HepG2 (cell line): ENCODE measurements around the gene RIPK1. TPM values are rescaled to one million over a fixed set of nuclear protein-coding genes. Genes with fewer than 3 reads are reported as not detected.

ENCODE experiments used
- ATF7 ChIP-seq, 2 experiments: fragments of 450-650 bp in 1 of 2; sonication (generic) in 1 of 2; formaldehyde crosslinking in 1 of 2; IDR thresholded peaks; 2 replicates each; pipeline versions ENCODE4 v1.4.0 to v1.6.1; 2016 to 2020; ENCODE audit warnings: antibody characterized with exemption in 1 of 2, mild to moderate bottlenecking in 1 of 2, missing genetic modification reagents in 1 of 2
- HIVEP1 ChIP-seq: sonication (generic); formaldehyde crosslinking; IDR thresholded peaks from 2 replicates; pipeline ENCODE4 v1.4.0; 2020; ENCODE audit warnings: mild to moderate bottlenecking, missing genetic modification reagents
- IRF2 ChIP-seq: IDR thresholded peaks from 2 replicates; pipeline ENCODE4 v1.6.1; 2018; ENCODE audit warnings: missing genetic modification reagents, missing compliant biosample characterization
- KAT2B ChIP-seq: fragments of 150-350 bp; IDR thresholded peaks from 2 replicates; pipeline ENCODE4 v1.6.1; 2014; ENCODE audit warnings: low read depth, low read length, borderline replicate concordance
- MATR3 ChIP-seq: sonication (generic); formaldehyde crosslinking; IDR thresholded peaks from 2 replicates; pipeline ENCODE4 v1.4.0; 2020; ENCODE audit warnings: missing genetic modification reagents
- PHF8 ChIP-seq: sonication (generic); formaldehyde crosslinking; IDR thresholded peaks from 2 replicates; pipeline ENCODE4 v1.5.0; 2020; ENCODE audit warnings: missing genetic modification reagents
- RFX5 ChIP-seq: IDR thresholded peaks from 2 replicates; pipeline ENCODE4 v1.6.1; 2011; ENCODE audit warnings: low read depth, low read length, improper control_type of control experiment
- SYNCRIP ChIP-seq: fragments of 200-400 bp; formaldehyde crosslinking; IDR thresholded peaks from 2 replicates; pipeline ENCODE4 v1.6.1; 2018; ENCODE audit warnings: mild to moderate bottlenecking, low read depth, low read length; ENCODE audit not compliant: insufficient read depth
- ZMYM2 ChIP-seq: sonication (generic); formaldehyde crosslinking; IDR thresholded peaks from 2 replicates; pipeline ENCODE4 v1.8.0; 2022; ENCODE audit warnings: mild to moderate bottlenecking, missing genetic modification reagents
- ZNF160 ChIP-seq: sonication (generic); formaldehyde crosslinking; IDR thresholded peaks from 2 replicates; pipeline ENCODE4 v1.8.0; 2022; ENCODE audit warnings: mild to moderate bottlenecking, inconsistent platforms, missing genetic modification reagents
- ZNF20 ChIP-seq: sonication (generic); formaldehyde crosslinking; IDR thresholded peaks from 2 replicates; pipeline ENCODE4 v1.4.0; 2020; ENCODE audit warnings: mild to moderate bottlenecking, moderate library complexity, missing genetic modification reagents
- ZNF598 ChIP-seq: sonication (generic); formaldehyde crosslinking; IDR thresholded peaks from 2 replicates; pipeline ENCODE4 v1.5.1; 2020; ENCODE audit warnings: mild to moderate bottlenecking, missing genetic modification reagents, borderline replicate concordance
- ZNF749 ChIP-seq: sonication (generic); formaldehyde crosslinking; IDR thresholded peaks from 2 replicates; pipeline ENCODE4 v1.8.0; 2022; ENCODE audit warnings: mild to moderate bottlenecking, missing genetic modification reagents, moderate library complexity, borderline replicate concordance
- polyA plus RNA-seq, 8 experiments: library from polyadenylated mRNA; depleted of rRNA in 3 of 8; stranded (reverse) in 7 of 8; unstranded in 1 of 8; fragments of >200 nt; fragmentation: Illumina TruSeq in 4 of 8; extraction: Trizol in 4 of 8; gene quantifications; 2 replicates each; pipeline versions ENCODE4 v1.2.1 to v1.2.3, GENCODE V29; 2011 to 2016; ENCODE audit warnings: low read depth in 4 of 8, missing spikeins in 1 of 8, mixed read lengths in 1 of 8; ENCODE audit not compliant: insufficient read depth in 1 of 8
- total RNA-seq, 5 experiments: library from RNA; depleted of rRNA; stranded (reverse); fragments of >200 nt; fragmentation: Illumina TruSeq; extraction: Trizol; gene quantifications; 2 replicates each; pipeline ENCODE4 v1.2.3, GENCODE V29; 2016; ENCODE audit warnings: low read depth in 1 of 5
- TF ChIP-seq, protein P1 (sequence below): sonication (generic); formaldehyde crosslinking; IDR thresholded peaks from 2 replicates; pipeline ENCODE4 v1.4.0; 2020; ENCODE audit warnings: mild to moderate bottlenecking, missing genetic modification reagents, borderline replicate concordance
- TF ChIP-seq, protein P2 (sequence below): IDR thresholded peaks from 2 replicates; pipeline ENCODE4 v1.6.1; 2018; ENCODE audit warnings: missing genetic modification reagents, mild to moderate bottlenecking, missing compliant biosample characterization
- TF ChIP-seq, protein P3 (sequence below): IDR thresholded peaks from 2 replicates; pipeline ENCODE4 v1.6.1; 2016; ENCODE audit warnings: missing biosample characterization, missing genetic modification reagents, low read depth
- TF ChIP-seq, protein P4 (sequence below): IDR thresholded peaks from 2 replicates; pipeline ENCODE4 v1.6.1; 2016; ENCODE audit warnings: low read depth
- TF ChIP-seq, protein P5 (sequence below): sonication (generic); formaldehyde crosslinking; IDR thresholded peaks from 2 replicates; pipeline ENCODE4 v1.4.0; 2020; ENCODE audit warnings: missing genetic modification reagents

RIPK1 gene
- total and polyA plus RNA-seq, 2 of the 13 experiments (the other 11 are each of a cell fraction or from before 2014, with no cell fraction given): 9.0 to 10.3 TPM

DNA sequence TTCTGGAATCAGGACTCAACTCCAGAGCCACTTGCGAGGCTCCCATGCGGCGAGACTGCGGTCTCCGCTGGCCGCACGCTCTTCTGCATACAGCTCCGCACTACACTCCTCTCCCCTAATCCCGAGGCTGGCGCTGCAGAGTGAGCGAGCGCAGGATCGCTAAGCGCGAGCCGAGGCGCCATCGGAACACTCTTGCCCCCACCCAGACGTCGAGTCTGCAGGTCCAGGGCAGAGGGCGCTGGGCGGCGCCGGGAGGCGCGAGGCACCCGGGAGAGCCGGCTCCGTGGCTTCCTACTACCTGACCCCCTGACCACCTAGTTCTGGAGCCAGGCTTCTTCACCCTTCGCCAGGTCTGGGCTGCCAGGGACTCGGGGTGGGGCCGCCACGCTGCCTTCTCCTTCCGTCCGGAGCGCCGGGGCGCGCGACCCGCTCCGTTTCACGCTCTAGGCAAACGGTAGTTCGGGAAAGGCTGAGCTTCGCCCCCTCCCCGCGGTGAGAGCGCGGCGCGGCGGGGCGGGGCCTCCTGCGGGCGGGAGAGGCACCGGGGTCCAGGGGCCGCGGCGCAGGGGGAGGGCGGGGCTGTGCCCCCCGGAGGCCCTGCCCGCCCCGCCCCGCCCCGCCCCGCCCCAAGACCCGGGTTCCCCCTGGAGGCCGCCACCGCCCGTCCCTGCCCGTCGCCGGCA lies 94.4 kb downstream of the RIPK1 start (continued):
- TF ChIP-seq, protein P1, sequence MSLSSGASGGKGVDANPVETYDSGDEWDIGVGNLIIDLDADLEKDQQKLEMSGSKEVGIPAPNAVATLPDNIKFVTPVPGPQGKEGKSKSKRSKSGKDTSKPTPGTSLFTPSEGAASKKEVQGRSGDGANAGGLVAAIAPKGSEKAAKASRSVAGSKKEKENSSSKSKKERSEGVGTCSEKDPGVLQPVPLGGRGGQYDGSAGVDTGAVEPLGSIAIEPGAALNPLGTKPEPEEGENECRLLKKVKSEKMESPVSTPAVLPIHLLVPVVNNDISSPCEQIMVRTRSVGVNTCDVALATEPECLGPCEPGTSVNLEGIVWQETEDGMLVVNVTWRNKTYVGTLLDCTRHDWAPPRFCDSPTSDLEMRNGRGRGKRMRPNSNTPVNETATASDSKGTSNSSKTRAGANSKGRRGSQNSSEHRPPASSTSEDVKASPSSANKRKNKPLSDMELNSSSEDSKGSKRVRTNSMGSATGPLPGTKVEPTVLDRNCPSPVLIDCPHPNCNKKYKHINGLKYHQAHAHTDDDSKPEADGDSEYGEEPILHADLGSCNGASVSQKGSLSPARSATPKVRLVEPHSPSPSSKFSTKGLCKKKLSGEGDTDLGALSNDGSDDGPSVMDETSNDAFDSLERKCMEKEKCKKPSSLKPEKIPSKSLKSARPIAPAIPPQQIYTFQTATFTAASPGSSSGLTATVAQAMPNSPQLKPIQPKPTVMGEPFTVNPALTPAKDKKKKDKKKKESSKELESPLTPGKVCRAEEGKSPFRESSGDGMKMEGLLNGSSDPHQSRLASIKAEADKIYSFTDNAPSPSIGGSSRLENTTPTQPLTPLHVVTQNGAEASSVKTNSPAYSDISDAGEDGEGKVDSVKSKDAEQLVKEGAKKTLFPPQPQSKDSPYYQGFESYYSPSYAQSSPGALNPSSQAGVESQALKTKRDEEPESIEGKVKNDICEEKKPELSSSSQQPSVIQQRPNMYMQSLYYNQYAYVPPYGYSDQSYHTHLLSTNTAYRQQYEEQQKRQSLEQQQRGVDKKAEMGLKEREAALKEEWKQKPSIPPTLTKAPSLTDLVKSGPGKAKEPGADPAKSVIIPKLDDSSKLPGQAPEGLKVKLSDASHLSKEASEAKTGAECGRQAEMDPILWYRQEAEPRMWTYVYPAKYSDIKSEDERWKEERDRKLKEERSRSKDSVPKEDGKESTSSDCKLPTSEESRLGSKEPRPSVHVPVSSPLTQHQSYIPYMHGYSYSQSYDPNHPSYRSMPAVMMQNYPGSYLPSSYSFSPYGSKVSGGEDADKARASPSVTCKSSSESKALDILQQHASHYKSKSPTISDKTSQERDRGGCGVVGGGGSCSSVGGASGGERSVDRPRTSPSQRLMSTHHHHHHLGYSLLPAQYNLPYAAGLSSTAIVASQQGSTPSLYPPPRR (CRISPR knock-in tag): peak; percentile 76; the same call in 1 of the 2 replicates
- TF ChIP-seq SYNCRIP (no peak), ZNF160 (peak; percentile 78; the same call in 1 of the 2 replicates), IRF2 (CRISPR knock-in tag) (peak; percentile 75), ZNF20 (CRISPR knock-in tag) (no peak), RFX5 (no peak), PHF8 (CRISPR knock-in tag) (peak; percentile 83; the same call in 1 of the 2 replicates), ZNF749 (CRISPR knock-in tag) (no peak), MATR3 (CRISPR knock-in tag) (no peak), ZMYM2 (peak; percentile 84), HIVEP1 (CRISPR knock-in tag) (peak; percentile 89), ZNF598 (CRISPR knock-in tag) (peak; percentile 53; the same call in 1 of the 2 replicates), KAT2B (no peak), ATF7 (IDR thresholded peaks at IDR 0.05) (no peak), ATF7 (CRISPR knock-in tag; IDR thresholded peaks at IDR 0.05) (no peak)
- TF ChIP-seq, protein P2, sequence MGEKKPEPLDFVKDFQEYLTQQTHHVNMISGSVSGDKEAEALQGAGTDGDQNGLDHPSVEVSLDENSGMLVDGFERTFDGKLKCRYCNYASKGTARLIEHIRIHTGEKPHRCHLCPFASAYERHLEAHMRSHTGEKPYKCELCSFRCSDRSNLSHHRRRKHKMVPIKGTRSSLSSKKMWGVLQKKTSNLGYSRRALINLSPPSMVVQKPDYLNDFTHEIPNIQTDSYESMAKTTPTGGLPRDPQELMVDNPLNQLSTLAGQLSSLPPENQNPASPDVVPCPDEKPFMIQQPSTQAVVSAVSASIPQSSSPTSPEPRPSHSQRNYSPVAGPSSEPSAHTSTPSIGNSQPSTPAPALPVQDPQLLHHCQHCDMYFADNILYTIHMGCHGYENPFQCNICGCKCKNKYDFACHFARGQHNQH (CRISPR knock-in tag): peak; percentile 48; the same call in 1 of the 2 replicates
- TF ChIP-seq, protein P3, sequence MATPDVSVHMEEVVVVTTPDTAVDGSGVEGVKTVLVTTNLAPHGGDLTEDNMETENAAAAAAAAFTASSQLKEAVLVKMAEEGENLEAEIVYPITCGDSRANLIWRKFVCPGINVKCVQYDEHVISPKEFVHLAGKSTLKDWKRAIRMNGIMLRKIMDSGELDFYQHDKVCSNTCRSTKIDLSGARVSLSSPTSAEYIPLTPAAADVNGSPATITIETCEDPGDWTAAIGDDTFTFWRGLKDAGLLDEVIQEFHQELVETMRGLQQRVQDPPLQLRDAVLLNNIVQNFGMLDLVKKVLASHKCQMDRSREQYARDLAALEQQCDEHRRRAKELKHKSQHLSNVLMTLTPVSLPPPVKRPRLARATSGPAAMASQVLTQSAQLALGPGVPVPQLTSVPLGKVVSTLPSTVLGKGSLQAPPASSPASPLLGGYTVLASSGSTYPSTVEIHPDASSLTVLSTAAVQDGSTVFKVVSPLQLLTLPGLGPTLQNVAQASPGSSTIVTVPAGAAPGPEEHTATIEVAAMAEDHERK (CRISPR knock-in tag): peak; percentile 55; the same call in 1 of the 2 replicates
- TF ChIP-seq, protein P4, sequence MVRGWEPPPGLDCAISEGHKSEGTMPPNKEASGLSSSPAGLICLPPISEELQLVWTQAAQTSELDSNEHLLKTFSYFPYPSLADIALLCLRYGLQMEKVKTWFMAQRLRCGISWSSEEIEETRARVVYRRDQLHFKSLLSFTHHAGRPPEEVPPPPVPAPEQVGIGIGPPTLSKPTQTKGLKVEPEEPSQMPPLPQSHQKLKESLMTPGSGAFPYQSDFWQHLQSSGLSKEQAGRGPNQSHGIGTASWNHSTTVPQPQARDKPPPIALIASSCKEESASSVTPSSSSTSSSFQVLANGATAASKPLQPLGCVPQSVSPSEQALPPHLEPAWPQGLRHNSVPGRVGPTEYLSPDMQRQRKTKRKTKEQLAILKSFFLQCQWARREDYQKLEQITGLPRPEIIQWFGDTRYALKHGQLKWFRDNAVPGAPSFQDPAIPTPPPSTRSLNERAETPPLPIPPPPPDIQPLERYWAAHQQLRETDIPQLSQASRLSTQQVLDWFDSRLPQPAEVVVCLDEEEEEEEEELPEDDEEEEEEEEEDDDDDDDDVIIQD (CRISPR knock-in tag): peak; percentile 66; the same call in 1 of the 2 replicates
- TF ChIP-seq, protein P5, sequence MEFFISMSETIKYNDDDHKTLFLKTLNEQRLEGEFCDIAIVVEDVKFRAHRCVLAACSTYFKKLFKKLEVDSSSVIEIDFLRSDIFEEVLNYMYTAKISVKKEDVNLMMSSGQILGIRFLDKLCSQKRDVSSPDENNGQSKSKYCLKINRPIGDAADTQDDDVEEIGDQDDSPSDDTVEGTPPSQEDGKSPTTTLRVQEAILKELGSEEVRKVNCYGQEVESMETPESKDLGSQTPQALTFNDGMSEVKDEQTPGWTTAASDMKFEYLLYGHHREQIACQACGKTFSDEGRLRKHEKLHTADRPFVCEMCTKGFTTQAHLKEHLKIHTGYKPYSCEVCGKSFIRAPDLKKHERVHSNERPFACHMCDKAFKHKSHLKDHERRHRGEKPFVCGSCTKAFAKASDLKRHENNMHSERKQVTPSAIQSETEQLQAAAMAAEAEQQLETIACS: peak; percentile 63
